ENCODE results near the gene NECTIN4.

DNA sequence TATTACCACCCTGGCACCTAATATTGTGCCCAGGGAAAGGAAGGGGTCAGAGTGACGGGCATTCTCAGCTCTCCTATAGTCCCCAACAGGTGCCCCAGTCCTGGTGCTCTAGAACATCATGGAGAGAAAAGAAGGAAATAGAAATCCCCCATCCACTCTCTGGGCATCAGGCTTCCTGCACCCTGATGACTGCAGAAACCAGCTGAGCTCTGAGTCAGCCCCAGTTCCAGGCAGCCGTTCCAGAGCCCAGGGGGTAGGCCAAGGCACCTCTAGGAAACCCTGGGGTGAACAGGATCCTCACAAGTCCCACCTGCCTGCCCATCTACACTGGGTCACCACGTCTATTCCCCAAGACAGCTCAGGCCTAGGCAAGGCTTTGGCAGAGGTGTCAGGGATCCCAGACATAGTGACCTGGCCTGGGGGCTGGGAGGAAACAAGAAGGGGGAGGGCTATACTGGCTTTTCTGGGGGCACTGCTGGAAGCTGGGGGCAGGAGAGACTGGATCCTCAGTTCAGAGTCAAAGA is 709 bp downstream of the NECTIN4 start:
- TF ChIP-seq, protein P1, sequence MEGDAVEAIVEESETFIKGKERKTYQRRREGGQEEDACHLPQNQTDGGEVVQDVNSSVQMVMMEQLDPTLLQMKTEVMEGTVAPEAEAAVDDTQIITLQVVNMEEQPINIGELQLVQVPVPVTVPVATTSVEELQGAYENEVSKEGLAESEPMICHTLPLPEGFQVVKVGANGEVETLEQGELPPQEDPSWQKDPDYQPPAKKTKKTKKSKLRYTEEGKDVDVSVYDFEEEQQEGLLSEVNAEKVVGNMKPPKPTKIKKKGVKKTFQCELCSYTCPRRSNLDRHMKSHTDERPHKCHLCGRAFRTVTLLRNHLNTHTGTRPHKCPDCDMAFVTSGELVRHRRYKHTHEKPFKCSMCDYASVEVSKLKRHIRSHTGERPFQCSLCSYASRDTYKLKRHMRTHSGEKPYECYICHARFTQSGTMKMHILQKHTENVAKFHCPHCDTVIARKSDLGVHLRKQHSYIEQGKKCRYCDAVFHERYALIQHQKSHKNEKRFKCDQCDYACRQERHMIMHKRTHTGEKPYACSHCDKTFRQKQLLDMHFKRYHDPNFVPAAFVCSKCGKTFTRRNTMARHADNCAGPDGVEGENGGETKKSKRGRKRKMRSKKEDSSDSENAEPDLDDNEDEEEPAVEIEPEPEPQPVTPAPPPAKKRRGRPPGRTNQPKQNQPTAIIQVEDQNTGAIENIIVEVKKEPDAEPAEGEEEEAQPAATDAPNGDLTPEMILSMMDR (IDR thresholded peaks at IDR 0.05) = no peak
- TF ChIP-seq POLR2A (IDR thresholded peaks at IDR 0.05) = no peak
